GM18508 (cell line): ENCODE data around the gene RIPK1.
"Not testable (repeated sequence)": the region's sequence is repeated elsewhere in the genome, so short reads cannot be mapped to it uniquely, and the experiment has no call there.

Source experiments
- ATAC-seq: cut with Tn5 transposase; IDR thresholded peaks from one replicate; pipeline ENCODE4 v1.9.1; 2021; ENCODE audit warnings: moderate number of reproducible peaks; ENCODE audit not compliant: insufficient read depth, unreplicated experiment

RIPK1 gene

DNA sequence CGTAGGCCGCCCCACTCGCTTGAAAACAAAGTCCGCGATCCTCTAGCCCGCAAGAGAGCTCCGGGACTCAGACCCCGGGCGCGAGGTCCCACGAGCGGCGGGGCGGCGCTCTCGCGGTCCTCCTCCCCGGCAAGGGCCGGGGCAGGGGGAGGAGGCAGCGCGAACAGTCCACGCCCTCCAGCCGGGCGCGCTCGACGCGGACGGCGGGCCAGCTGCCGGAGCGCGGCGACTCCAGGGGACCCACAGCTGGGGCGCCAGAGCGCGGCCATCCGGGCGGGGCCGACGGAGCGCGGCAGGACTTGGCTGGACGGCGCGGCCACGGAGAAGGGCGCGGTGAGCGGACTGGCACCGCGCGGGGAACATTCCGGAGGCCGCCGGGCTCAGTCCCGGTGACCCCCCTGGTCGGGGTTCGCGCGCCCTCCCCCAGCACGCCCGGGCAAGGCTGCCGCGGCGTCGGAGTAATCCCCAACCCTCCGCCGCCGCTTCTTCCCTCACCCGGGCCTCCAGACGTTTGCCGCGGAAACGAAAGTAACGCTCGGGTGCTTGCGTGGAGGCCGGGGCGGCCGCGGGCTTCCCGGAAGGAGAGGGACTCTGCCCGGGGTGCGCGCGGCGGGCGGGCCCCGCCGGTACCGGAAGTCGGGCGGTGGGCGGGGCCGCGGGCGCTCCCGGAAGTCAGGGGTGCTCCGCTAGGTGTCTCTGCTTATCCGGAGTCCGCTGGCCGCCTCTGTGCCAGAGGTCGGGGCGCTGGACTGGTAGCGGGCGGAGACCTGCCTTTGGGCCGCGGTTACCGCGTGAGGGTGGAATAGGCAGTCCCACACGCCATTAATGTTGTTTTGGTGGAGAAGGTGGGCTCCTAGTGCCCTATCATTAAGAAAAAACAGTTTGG, at the start of gene RIPK1:
TSS of gene RIPK1 (plus strand) at position 166 of the 886 bp plus-strand sequence. CDS start 8,330 bp downstream, outside the sequence.
- ATAC-seq, result peak; percentile 61

DNA sequence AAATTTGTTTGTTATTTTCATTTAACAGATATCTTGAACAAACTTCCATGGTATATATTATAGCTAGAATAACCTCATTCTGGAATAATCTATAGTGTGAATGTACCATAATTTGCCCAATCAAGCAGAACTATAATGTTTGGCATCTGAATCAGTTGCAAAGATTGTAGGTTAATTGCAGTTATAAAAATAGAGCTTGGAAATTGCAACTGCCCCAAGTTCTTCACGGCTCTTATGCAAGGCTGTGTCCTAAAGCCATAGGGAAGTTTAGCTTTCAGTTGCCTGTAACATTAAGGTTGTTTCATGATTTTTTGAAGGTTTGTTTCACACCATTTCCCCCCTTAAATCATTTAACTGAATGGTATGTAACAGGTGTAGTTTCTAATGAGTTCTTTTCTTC, 49.2 kb upstream of the RIPK1 start:
- ATAC-seq, result no peak

DNA sequence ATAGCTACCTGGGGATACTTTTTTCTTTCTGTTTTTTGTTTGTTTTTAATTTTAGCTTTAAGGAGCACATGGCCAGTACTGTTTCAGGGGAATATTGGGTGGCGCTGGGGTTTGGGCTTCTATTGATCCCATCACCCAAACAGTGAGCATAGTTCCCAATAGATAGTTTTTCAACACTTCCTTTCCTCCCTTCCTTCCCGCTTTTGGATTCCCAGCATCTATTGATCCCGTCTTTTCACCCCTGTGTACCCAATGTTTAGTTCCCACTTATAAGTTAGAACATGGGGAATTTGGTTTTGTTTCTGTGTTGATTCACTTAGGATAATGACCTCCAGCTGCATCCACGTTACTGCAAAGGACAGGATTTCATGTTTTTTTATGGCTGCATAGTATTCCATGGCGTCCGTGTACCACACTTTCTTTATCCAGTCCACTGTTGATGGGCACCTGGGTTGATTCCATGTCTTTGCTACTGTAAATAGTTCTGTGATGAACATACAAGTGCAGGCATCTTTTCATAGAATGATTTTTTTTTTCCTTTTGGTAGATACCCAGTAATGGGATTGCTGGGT, 48.5 kb upstream of the RIPK1 start:
- ATAC-seq, result no peak

DNA sequence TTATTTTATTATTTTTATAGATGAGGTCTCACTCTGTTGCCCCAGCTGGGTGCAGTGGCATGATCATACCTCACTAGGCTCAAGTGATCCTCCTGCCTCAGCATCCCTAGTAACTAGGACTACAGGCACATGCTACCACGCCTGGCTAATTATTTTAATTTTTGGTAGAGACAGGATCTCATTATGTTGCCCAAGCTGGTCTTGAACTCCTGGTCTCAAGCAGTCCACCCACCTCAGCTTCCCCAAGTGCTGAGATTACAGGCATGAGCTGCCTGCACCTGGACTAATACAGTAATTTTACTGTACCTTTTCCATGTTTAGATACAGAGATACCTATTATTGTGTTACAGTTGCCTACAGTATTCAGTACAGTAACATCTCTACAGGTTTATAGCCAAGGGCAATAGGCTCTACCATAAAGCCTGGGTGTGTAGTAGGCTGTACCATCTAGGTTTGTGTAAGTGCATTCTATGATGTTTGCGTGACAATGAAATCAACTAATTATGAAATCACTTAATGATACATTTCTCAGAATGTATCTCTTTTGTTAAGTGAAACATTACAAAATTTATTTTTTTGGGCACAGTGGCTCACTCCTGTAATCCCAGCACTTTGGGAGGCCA, 47.2 kb upstream of the RIPK1 start:
- not testable (repeated sequence) for ATAC-seq

DNA sequence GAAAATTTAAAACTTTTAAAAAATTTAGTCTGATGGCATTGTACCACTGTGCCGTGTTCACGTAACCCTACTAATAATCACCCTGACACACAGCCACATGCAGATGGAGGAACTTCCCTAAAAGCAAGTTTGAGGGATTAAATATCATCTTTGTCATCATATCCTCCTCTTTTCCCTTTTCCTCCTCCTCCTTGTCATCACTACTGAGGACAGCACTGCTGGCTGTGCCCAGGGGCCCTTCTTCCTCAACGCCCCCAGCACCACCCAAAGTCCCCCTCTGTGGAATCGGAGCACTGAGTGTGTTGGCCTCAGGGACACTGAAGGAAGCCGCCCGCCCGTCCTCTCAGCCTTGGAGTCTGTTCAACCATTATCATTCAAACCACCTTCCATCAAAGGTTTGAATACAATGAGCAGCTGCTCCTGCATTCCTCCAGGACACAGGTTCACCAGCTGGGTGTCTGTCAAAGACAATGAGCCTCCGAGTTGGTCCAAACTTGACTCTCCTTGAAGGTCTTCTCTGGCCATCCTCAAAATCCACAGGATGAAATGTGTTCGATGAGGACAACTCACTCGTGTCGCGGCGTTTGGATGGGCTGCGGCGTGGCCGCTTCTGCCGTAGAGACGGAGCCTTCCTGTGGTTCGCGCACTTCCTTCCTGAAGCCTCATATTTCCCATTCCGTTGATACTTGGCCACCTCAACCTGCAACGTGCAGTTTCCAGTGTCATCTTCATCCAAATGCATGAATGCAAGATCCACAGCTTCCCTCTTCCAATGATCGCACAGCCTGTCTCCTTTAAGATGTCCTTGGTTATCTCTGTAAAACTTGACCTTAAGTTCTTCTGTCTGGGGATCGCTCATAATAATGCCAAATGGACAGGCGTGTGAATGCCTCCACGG, 45.3 kb upstream of the RIPK1 start:
- no peak for ATAC-seq

DNA sequence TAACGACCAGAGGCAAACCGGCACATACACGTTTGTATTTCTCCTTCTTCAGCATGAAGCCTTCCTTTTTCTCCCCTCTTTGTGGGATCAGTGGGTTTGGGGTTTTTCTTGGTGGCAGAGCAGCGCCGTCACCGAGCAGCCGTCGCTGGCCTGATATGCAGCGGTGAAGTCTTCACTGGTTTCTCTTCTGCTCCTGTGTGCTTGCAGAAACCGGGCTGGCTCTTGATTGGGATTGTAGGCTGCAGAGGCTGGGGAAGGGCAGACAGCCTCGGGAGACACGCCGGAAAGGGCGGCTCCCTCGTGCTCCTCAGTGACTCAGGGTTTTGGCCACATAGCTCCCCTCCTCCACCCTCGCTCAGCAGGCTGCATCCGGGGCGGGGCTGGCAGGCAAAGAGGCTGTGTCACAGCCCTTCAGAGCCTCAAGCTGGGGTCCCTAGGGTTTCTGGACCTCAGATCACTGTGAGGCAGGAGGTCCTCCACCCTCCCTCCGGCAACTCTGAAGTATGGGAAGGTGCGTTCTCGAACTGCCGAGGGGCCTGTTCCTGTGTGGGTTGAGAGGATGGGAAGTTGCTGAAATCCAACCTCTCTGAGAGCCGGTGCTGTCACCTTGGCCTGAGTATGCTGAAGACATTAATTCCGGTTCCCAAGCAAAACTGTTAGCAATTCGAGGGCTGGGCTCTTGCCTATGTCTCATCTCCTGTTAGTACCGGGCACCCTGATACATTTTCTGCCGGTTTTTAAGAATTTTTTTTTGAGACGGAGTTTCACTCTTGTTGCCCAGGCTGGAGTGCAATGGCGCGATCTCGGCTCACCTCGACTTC, 44.4 kb upstream of the RIPK1 start:
- ATAC-seq, result peak; percentile 58

DNA sequence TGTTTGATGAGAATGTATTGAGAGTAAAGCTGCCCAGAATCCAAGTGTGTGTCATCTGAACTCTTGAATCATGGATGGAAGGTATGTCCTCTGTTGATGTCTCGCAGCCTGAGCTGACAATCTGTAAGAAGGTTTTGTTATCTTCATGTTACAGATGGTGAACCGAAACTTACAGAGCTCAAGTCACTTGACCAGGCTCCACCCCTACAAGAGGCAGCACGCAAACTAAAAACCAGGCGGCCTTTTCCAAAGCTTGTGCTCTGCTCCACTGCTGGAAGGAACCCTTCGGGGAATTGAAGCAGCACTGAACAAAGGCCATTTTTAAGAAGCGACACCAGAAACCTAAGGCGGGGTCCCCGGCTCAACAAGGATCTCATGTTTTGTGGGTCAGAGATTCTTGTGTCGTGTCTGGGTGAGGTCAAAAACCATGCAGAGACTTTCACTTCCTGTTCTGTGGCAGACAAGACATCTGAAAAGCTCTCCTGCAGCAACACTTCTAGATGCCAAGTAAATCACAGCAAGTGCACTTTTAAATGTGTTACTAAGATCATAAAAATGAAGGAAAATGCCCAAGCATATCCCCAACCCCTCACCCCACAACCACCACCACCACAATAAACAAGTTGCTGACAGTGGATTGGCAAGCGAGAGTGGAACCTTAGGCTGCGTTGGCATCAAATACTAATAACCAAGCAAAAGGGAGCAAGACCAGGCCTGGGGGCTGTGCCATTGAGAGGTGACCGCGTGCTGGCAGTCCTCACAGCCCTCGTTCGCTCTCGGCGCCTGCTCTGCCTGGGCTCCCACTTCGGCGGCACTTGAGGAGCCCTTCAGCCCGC, 41.3 kb upstream of the RIPK1 start:
- ATAC-seq, result peak; percentile 45

DNA sequence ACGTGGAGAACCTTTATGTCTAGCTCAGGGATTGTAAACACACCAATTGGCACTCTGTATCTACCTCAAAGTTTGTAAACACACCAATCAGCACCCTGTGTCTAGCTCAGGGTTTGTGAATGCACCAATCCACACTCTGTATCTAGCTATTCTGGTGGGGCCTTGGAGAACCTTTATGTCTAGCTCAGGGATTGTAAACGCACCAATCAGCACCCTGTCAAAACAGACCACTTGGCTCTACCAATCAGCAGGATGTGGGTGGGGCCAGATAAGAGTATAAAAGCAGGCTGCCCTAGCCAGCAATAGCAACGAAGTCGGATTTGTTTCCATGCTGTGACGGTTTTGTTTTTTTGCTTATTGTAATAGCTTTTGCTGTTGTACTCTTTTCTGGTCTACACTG, 40.1 kb upstream of the RIPK1 start:
- ATAC-seq, result not testable (repeated sequence)

DNA sequence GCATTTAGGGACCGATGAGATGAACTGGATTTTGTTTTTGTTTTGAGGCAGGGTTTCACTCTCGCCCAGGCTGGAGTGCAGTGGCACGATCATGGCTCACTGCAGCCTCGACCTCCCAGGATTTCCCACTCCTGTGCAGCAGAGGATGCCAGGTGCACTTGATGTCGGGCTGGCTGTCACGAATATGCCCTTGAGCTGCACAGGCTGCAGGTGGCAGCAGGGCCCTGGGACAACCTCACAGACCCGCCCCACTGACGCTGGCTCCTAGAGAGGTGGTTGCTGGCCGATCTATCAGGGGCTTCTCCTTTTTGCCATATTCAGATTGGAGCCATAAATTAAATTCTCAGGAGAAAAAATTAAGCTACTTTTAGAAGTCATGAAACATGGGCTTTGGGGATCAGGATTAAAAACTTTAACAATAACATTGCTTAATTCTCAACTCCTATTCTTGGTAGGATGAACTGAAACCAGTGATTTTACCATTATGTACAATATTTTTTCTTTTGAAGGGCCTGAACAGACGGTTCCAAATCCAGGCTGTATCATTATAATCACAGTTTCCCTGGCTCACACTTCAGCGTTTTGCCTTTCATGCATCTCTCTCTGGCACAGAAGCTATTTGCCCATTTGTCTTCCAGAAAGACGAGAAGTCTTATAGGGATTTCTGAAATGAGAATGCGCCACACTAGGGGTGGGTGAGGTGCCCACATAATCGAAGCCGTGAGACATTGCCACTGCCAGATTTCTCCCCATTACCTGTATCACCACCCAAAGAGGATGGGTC, 36.2 kb upstream of the RIPK1 start:
- ATAC-seq, result no peak

DNA sequence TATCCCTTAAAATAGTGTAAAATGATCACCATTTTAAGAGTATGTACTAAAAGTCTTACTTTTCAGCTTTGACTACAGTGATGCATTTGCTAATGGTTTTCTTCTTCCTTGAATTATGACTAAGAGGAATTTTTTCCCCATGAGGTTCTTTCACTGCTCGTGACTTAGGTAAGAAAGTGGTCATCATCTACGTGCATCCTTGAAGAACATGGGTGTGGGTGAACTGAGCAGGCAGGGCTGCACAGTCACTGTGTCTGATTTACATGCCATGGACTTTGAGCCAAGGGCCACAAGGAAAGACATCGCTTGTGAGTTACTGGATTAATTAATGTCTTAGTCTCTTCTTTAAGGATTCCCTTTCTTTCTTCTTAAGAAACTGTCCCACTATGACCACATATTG, 35.3 kb upstream of the RIPK1 start:
- ATAC-seq, result no peak

DNA sequence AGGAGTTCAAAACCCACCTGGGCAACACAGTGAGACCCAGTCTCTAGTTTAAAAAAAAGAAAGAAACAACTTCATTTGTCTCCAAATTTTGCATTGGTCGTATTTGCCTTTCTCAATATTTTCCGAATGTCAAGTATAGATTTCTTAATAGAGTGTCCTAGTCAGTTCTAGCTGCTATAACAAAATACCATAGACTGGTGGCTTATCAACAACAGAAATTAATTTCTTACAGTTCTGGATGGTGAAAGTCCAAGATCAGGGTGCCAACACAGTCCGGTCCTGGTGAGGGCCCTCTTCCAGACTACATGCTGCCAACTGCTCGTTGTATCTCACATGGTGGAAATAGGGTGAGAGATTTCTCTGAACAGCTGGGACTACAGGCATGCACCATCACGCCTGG, 34.6 kb upstream of the RIPK1 start:
- no peak for ATAC-seq

DNA sequence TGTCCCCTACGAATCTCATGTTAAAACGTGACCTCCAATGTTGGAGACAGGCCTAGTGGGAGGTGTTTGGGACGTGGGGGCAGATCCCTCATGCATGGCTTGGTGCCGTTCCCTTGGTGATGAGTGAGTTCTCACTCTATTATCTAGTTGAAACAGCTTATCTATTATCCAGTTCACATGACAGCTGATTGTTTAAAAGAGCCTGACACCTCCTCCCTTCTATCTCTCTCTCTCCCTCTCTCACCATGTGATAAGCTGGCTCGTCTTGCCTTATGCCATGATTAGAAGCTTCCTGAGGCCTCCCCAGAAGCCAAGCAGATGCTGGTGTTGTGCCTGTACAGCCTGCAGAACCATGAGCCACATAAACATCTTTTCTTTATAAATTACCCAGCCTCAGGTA, 32.9 kb upstream of the RIPK1 start:
- ATAC-seq, result no peak

DNA sequence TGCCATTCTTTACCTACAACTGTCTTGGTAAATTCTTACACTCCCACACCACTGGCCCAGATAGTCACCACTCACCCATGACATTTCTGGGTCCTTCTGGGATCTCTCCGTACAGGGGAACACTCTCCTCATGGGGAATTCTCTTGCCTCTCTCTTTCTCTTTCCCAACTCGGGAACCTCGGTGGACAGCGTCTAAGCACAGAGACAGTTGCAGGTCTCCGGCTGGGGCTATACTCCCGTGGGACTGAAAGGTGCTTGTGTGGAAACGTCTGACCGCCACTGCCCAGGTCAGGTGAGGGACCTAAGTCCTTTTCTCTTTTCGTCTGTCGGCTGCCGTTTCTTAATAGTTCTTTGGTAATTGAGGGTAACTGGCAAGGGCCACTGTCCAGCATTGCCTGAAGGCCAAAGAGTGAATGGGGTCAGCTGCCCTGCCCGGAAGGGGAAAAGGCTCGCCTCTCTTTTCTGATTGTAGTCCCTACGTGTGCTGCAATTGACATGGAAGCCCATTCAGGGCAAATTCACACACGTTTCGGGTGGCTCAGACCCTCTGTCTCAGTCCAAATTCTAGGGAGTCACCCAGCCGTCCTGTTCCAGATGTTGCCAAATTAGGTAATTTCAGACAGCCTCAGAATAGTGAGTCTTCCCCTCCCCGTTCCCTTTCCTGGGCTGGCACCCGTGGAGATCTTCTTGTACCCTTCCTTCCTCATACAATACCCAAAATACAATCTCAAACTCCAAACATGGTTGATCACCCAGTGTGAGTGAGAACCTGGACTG, 31.2 kb upstream of the RIPK1 start:
- no peak for ATAC-seq

DNA sequence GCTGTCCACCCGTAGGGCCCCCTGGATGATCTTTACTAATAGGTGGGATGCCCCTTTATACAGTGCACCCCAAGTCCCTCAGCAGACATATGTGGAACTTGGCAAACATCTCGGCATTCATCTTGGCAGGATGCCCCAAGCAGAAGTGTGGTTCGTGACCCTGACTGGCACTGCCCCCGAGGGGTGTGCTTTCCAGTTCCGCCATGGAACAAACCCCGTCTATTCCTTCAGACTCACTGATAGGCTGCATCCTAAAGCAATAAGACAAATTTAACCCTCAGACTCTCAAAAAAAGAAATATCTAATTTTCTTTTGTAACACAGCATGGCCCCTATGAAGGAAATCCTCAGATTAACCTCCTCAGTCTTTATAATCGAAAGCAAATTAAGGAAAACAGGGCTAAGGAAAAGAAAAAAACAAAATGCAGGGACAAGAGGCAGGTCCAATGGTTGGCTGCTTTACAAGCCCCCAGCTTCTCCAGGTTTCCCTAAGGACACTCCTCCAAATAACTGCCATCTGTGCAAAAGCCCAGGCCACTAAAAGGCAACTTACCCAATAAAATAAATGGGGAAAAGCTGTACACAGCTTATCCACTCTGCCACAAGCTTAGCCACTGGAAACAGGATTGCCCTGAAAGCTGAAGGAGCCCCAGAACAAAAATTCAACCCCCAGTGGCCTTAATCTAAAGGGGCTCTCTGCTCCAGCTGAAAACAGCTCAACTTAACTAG, 30.5 kb upstream of the RIPK1 start:
- no peak for ATAC-seq

DNA sequence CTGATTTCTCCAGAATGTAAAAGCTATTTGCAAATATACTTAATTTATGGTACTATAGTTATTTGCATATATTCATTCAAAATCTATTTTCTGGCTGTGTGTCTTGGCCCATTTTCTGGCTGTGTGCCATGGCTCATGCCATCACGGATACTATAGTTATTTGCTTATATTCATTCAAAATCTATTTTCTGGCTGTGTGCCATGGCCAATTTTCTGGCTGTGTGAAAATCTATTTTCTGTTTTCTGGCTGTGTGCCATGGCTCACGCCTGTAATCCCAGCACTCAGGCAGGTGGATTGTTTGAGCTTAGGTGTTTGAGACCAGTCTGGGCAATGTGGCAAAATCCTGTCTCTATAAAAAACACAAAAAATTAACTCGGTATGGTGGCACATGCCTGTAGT, 28.9 kb upstream of the RIPK1 start:
- ATAC-seq, result no peak

DNA sequence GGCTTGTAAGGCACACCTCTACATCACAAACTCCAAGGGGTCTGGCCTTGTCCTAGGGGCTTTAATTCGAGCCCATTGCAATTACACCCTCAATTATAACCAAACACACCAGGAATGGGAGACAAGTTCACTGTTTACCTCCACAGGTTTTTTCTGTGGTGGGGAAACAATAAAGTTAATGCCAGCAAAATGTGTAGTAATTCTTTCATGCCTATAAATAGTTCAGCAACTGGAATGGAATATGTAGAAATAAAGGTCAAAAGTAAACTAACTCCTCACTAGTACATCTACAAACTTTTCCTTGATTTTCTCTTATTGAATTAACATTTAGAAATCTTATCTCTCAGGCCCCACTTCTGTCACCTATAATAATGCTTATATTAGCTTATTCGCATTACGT, 27.1 kb upstream of the RIPK1 start:
- no peak for ATAC-seq

DNA sequence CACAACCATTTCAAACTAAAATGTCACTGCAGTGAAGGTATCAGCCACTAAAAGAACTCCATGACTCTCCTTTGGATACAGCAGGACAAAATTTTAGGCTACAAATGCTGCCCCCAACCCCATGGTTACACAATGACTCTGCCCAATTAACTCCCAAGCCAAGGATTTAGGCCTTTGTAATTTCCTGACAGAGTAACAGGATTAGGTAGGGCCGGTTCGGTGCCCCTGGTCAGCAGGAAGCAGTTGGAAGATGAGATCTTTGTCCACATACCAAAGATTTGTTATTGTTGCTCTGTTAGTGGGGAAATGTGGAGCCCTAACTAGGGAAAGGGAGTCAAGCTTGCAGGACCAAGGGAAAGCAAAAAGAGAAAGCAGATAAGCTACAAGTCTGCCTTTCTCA, 26.7 kb upstream of the RIPK1 start:
- ATAC-seq, result no peak
